IPS-18c (cell line): ENCODE data around the gene BAHCC1.
A peak's percentile ranks its signal among the peaks of the same experiment; 100 is the strongest.

Experiments
- H3K4me3 ChIP-seq: 2 replicates; pipeline ENCODE4 v1.7.0; 2013; ENCODE audit warnings: low read depth, mild to moderate bottlenecking, low read length, moderate library complexity; ENCODE audit not compliant: insufficient read depth
- H3K9me3 ChIP-seq: one replicate; pipeline ENCODE4 v1.6.1; 2013; ENCODE audit warnings: mild to moderate bottlenecking, low read length, moderate library complexity; ENCODE audit not compliant: control insufficient read depth, insufficient read depth

The BAHCC1 gene

DNA sequence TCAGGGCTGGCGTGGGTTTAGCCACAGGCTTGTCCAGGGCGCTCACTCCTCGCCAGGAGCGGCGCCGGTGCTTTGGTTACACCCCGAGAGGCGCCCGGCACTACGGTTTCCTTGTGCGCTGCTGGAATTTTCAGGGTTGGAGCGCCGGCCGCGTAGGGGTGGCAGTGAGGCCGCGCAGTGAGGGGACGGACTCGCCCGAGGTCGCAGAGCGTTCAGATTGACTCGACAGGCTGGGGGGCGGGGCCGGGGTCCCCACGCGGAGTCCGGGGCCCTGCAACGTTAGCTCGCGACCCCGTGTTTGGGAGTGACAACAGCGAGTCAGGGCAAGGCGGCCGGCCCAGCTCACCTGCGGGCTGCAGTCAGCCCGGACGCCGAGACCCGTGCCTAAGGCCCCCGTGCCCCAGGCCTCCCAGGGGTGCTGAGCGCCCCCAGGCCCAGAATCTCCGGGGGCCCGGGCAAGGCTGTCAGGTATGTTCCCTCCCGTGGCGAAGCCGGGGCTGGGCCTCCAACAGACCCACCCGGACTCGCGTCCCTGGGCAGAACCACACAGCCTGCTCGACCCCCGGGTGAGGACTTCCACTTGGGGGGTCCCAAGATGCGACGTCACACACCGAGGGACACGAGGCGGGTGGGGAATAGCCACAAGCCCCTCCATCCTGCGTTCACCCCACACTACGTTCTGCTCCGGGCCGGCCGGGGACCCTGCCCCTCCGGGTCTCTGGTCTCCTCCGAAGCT, 118.7 kb downstream of the BAHCC1 start:
- Histone ChIP-seq H3K4me3 (peak overlapping the region; percentile 76), H3K9me3 (peaks cover 4% of the 10 kb centered on the region)

DNA sequence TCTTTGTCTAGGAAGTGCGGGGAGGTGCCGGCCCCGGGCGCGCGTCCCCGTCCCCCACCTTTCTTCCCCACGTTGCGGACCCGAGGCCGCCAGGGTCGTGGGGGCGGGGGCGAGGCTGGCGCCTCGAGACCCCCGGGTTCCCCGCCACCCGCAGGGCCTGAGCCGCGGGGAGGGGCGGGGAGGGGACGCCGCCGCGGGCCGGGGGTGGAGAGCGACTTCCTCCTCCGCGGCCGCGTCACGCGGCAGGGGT, 119.2 kb downstream of the BAHCC1 start:
- peak overlapping the region; percentile 76 for H3K4me3 ChIP-seq
- peaks cover 4% of the 10 kb centered on the region for H3K9me3 ChIP-seq

- Histone ChIP-seq H3K9me3 (peaks cover 4% of the 10 kb centered on the region), H3K4me3 (peak overlapping the region; percentile 76)
Measured at GRCh38 chr17:81514739-81515529, 119.7 kb downstream of the BAHCC1 start.

- Histone ChIP-seq H3K4me3 (peak overlapping the region; percentile 76), H3K9me3 (peaks cover 4% of the 10 kb centered on the region)
Measured at GRCh38 chr17:81515530-81516041, 120.3 kb downstream of the BAHCC1 start.
